GM23248 (cell line): Measurements from ENCODE around the gene CCT5.

Source experiments
- EZH2 ChIP-seq: fragments of 200-600 bp; sonication (generic); IDR thresholded peaks from 2 replicates; pipeline ENCODE4 v1.6.1; 2018; ENCODE audit warnings: antibody characterized with exemption, mild to moderate bottlenecking; ENCODE audit not compliant: insufficient read depth, poor library complexity, severe bottlenecking
- EZH2phosphoT487 ChIP-seq: fragments of 200-600 bp; sonication (generic); IDR thresholded peaks from 2 replicates; pipeline ENCODE4 v1.6.1; 2018; ENCODE audit warnings: antibody characterized with exemption, moderate library complexity, mild to moderate bottlenecking, low read depth; ENCODE audit not compliant: insufficient read depth

DNA sequence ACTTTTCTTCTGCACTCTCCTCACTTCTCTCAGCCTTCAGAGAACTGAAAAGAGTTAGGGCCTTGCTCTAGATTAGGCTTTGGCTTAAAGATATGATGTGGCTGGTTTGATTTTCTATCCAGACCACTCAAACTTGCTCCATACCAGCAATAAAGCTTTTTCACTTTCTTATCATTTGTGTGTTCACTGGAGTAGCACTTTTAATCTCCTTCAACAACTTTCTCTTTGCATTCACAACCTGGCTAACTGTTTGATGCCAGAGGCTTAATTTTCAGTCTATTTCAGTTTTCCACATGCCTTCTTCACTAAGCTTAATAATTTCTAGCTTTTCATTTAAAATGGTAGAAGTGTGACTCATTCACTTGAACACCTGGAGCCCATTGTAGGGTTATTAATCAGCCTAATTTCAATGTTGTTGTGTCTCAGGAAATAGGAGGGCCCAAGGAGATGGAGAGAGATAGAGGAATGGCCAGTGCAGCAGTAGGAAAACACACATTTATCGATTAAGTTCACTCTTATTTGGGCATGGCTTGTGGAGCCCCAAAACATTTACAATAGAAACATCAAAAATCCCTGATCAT lies 6.3 kb upstream of the CCT5 start:
- TF ChIP-seq EZH2 (no peak), EZH2phosphoT487 (no peak)
